GM21381 (cell line): ENCODE data around the gene EFNB3.

ENCODE experiments used
- ATAC-seq: cut with Tn5 transposase; IDR thresholded peaks from one replicate; pipeline ENCODE4 v1.9.1; 2021; ENCODE audit warnings: mild to moderate bottlenecking, moderate library complexity; ENCODE audit not compliant: unreplicated experiment

EFNB3 gene

GRCh38 chr17:7704601-7705268 is at the start of gene EFNB3:
Gene EFNB3, plus strand, starts transcription at chr17:7705202. Its CDS starts 397 bp downstream, at chr17:7705599.
- no peak for ATAC-seq

- ATAC-seq: no peak
Measured at GRCh38 chr17:7655541-7655840, 49.5 kb upstream of the EFNB3 start.

- no peak for ATAC-seq
Measured at GRCh38 chr17:7656958-7657609, 47.9 kb upstream of the EFNB3 start.

- no peak for ATAC-seq
Measured at GRCh38 chr17:7667656-7668406, 37.2 kb upstream of the EFNB3 start.

GRCh38 chr17:7668482-7668881 is 36.5 kb upstream of the EFNB3 start:
- no peak for ATAC-seq

- ATAC-seq: no peak
Measured at GRCh38 chr17:7673239-7673638, 31.8 kb upstream of the EFNB3 start.

- no peak for ATAC-seq
Measured at GRCh38 chr17:7674934-7675333, 30.1 kb upstream of the EFNB3 start.

GRCh38 chr17:7676533-7676932 is 28.5 kb upstream of the EFNB3 start:
- no peak for ATAC-seq

GRCh38 chr17:7677388-7678067 is 27.5 kb upstream of the EFNB3 start:
- ATAC-seq: no peak

GRCh38 chr17:7684851-7685532 is 20.0 kb upstream of the EFNB3 start:
- ATAC-seq: no peak

- ATAC-seq: peak; percentile 65
Measured at GRCh38 chr17:7685533-7686221, 19.3 kb upstream of the EFNB3 start.

GRCh38 chr17:7686222-7687071 is 18.6 kb upstream of the EFNB3 start:
- ATAC-seq: peak; percentile 36

- peak; percentile 33 for ATAC-seq
Measured at GRCh38 chr17:7687072-7687907, 17.7 kb upstream of the EFNB3 start, which contains the start of gene TP53. Gene TP53, minus strand, starts transcription at chr17:7687490. Its CDS starts 10,896 bp downstream, at chr17:7676594.

GRCh38 chr17:7687908-7688807 is 16.8 kb upstream of the EFNB3 start, which contains the start of gene WRAP53:
Gene WRAP53, plus strand, starts transcription at chr17:7688477. Its CDS starts 172 bp downstream, at chr17:7688649.
- ATAC-seq: peak; percentile 67

- ATAC-seq: no peak
Measured at GRCh38 chr17:7688808-7689316, 16.1 kb upstream of the EFNB3 start.

- no peak for ATAC-seq
Measured at GRCh38 chr17:7695586-7695985, 9.4 kb upstream of the EFNB3 start.
